Omental fat pad (tissue), 4 donors: ENCODE results near the gene SUMO4. TPM values are rescaled to one million over a fixed set of nuclear protein-coding genes. Genes with fewer than 3 reads are reported as not detected.
"Not testable (repeated sequence)": the region's sequence is repeated elsewhere in the genome, so short reads cannot be mapped to it uniquely, and the experiment has no call there.

ENCODE experiments used
- ATAC-seq: fragments of 150-250 bp; one replicate; pipeline ENCODE4 v1.9.1; 2016; ENCODE audit warnings: mild to moderate bottlenecking, moderate library complexity; ENCODE audit not compliant: low FRiP score
- DNase-seq: peaks from one replicate; pipeline ENCODE4 v3.0.0-alpha.2; 2019; ENCODE audit warnings: low spot score
- CTCF ChIP-seq, 3 donors: fragments of 450-650 bp; IDR thresholded peaks; one replicate each; pipeline ENCODE4 v1.5.1; 2016 to 2017; ENCODE audit warnings: antibody characterized with exemption in 3 of 3, mild to moderate bottlenecking in 3 of 3, moderate library complexity in 2 of 3
- total RNA-seq, 4 donors: library from RNA; depleted of rRNA; stranded (reverse); fragments of >200 nt; gene quantifications; one replicate each; pipeline ENCODE4 v1.1.0, GENCODE V29; 2016

The SUMO4 gene
- total RNA-seq, 4 donors from 2014 or later = 1.9 to 10.6 (median 4.7) TPM

- TF ChIP-seq CTCF (IDR thresholded peaks at IDR 0.05) = no peak
- DNase-seq (no peak), ATAC-seq (no peak)
Measured at GRCh38 chr6:149437212-149437611, 37.1 kb downstream of the SUMO4 start.

- DNase-seq (no peak), ATAC-seq (no peak)
- TF ChIP-seq CTCF (IDR thresholded peaks at IDR 0.05) = no peak
Measured at GRCh38 chr6:149438855-149439254, 38.8 kb downstream of the SUMO4 start.

GRCh38 chr6:149439626-149440025 lies 39.6 kb downstream of the SUMO4 start:
- ATAC-seq (no peak), DNase-seq (no peak)
- no peak for TF ChIP-seq CTCF (IDR thresholded peaks at IDR 0.05)

GRCh38 chr6:149440735-149441671 lies 40.9 kb downstream of the SUMO4 start:
- no peak for TF ChIP-seq CTCF (IDR thresholded peaks at IDR 0.05)
- ATAC-seq (no peak), DNase-seq (no peak)

GRCh38 chr6:149441740-149442139 lies 41.7 kb downstream of the SUMO4 start:
- DNase-seq (no peak), ATAC-seq (no peak)
- no peak for TF ChIP-seq CTCF (IDR thresholded peaks at IDR 0.05)

- TF ChIP-seq CTCF (IDR thresholded peaks at IDR 0.05) = no peak
- no peak for DNase-seq
- ATAC-seq = no peak
Measured at GRCh38 chr6:149443411-149444181, 43.5 kb downstream of the SUMO4 start.

- ATAC-seq, DNase-seq: not testable (repeated sequence)
Measured at GRCh38 chr6:149444360-149445094, 44.5 kb downstream of the SUMO4 start.
